B cell (primary cell): ENCODE results near the gene CDKN2B. TPM values are rescaled to one million over a fixed set of nuclear protein-coding genes. Genes with fewer than 3 reads are reported as not detected.

Source experiments
- ATAC-seq: fragments of 200-7000 bp; cut with Tn5 transposase; one replicate; pipeline ENCODE4 v1.10.0; 2021; ENCODE audit warnings: low read depth, mild to moderate bottlenecking, moderate number of reproducible peaks, moderate library complexity
- CTCF ChIA-PET: fragments of 350-600 bp; sonication (Branson Sonifier 250); formaldehyde crosslinking; loops from one replicate; lab custom pipeline; 2021; ENCODE audit warnings: antibody characterized with exemption, inconsistent platforms; lab: Charles Lee
- POLR2A ChIA-PET: fragments of 350-600 bp; sonication (Branson Sonifier 250); formaldehyde crosslinking; loops from one replicate; lab custom pipeline; 2021; ENCODE audit warnings: antibody characterized with exemption; lab: Charles Lee
- DNase-seq: peaks from one replicate; pipeline ENCODE4 v3.0.0; 2013
- H2AFZ ChIP-seq: 2 replicates; pipeline ENCODE4 v1.6.1; 2012; ENCODE audit warnings: mild to moderate bottlenecking, low read depth, low read length; ENCODE audit not compliant: insufficient read depth, poor library complexity, severe bottlenecking
- H3K27ac ChIP-seq, 2 donors: 1 replicate in 1 of 2; 2 replicates in 1 of 2; pipeline ENCODE4 v1.5.1; 2012 to 2013; ENCODE audit warnings: low read length in 2 of 2, mild to moderate bottlenecking in 2 of 2, moderate library complexity in 1 of 2
- H3K27me3 ChIP-seq, 4 experiments: fragments of 200-600 bp in 1 of 4; sonication (generic) in 1 of 4; replicated peaks in 1 of 4; 1 replicate in 2 of 4; 2 replicates in 2 of 4; pipeline versions ENCODE4 v1.6.1 to v1.7.0; 2013 to 2016; ENCODE audit warnings: low read length in 3 of 4, mild to moderate bottlenecking in 2 of 4, mixed read lengths in 1 of 4, moderate library complexity in 1 of 4; ENCODE audit not compliant: insufficient read depth in 4 of 4, control insufficient read depth in 3 of 4; ENCODE audit errors: control extremely low read depth in 1 of 4
- H3K36me3 ChIP-seq, 2 experiments: replicated peaks in 1 of 2; 1 replicate in 1 of 2; 2 replicates in 1 of 2; pipeline versions ENCODE4 v1.6.1 to v1.7.1; 2013; ENCODE audit warnings: low read length in 1 of 2; ENCODE audit not compliant: insufficient read depth in 2 of 2, control insufficient read depth in 1 of 2; ENCODE audit errors: control extremely low read depth in 1 of 2, extremely low read depth in 1 of 2
- H3K4me1 ChIP-seq, 2 donors: fragments of 200-600 bp in 1 of 2; sonication (generic) in 1 of 2; 1 replicate in 1 of 2; 2 replicates in 1 of 2; pipeline versions ENCODE4 v1.5.1 to v1.6.1; 2013 to 2017; ENCODE audit warnings: low read length in 2 of 2; ENCODE audit not compliant: control insufficient read depth in 2 of 2, insufficient read depth in 2 of 2
- H3K4me2 ChIP-seq: replicated peaks from 2 replicates; pipeline ENCODE3; 2012; ENCODE audit warnings: mild to moderate bottlenecking, low read depth, low read length; ENCODE audit not compliant: poor library complexity, severe bottlenecking
- H3K4me3 ChIP-seq, 5 experiments: fragments of 200-600 bp in 1 of 5; sonication (generic) in 1 of 5; 1 replicate in 3 of 5; 2 replicates in 2 of 5; pipeline versions ENCODE4 v1.5.1 to v1.7.0; 2011 to 2016; ENCODE audit warnings: low read length in 4 of 5, mild to moderate bottlenecking in 4 of 5, low read depth in 2 of 5, control low read depth in 1 of 5, moderate library complexity in 1 of 5; ENCODE audit not compliant: insufficient read depth in 1 of 5; ENCODE audit errors: control extremely low read depth in 1 of 5, extremely low read depth in 1 of 5
- H3K79me2 ChIP-seq: fragments of 200-600 bp; sonication (generic); one replicate; pipeline ENCODE4 v1.6.0; 2016; ENCODE audit warnings: low read length; ENCODE audit not compliant: control insufficient read depth, insufficient read depth
- H3K9ac ChIP-seq: fragments of 200-600 bp; sonication (generic); 2 replicates; pipeline ENCODE4 v1.6.1; 2017; ENCODE audit warnings: mild to moderate bottlenecking, low read length, moderate library complexity
- H3K9me3 ChIP-seq, 3 donors: one replicate each; pipeline versions ENCODE4 v1.6.1 to v1.7.1; 2013; ENCODE audit warnings: low read length in 2 of 3; ENCODE audit not compliant: control insufficient read depth in 2 of 3, insufficient read depth in 1 of 3; ENCODE audit errors: control extremely low read depth in 1 of 3
- H4K20me1 ChIP-seq: 2 replicates; pipeline ENCODE4 v1.6.0; 2012; ENCODE audit warnings: mild to moderate bottlenecking, low read length; ENCODE audit not compliant: insufficient read depth, control insufficient read depth, poor library complexity, severe bottlenecking
- H3K27ac Mint-ChIP-seq: one replicate; pipeline ENCODE4 v1.8.0; 2021; ENCODE audit warnings: mixed read lengths
- H3K27me3 Mint-ChIP-seq: one replicate; pipeline ENCODE4 v1.8.0; 2021; ENCODE audit warnings: mixed read lengths
- H3K4me1 Mint-ChIP-seq: one replicate; pipeline ENCODE4 v1.8.0; 2021; ENCODE audit warnings: mixed read lengths
- H3K4me3 Mint-ChIP-seq: one replicate; pipeline ENCODE4 v1.8.0; 2021; ENCODE audit warnings: mixed read lengths
- H3K9me3 Mint-ChIP-seq: one replicate; pipeline ENCODE4 v1.8.0; 2022; ENCODE audit warnings: mixed read lengths; ENCODE audit not compliant: insufficient read depth
- CTCF ChIP-seq: fragments of 200-600 bp; IDR thresholded peaks from one replicate; pipeline ENCODE4 v1.8.0; 2022; ENCODE audit warnings: antibody characterized with exemption, mild to moderate bottlenecking
- EZH2 ChIP-seq: IDR thresholded peaks from 2 replicates; pipeline ENCODE4 v1.6.1; 2012; ENCODE audit warnings: borderline replicate concordance, low read depth, mild to moderate bottlenecking, moderate library complexity, low read length; ENCODE audit not compliant: insufficient read depth, poor library complexity, severe bottlenecking
- WGBS: methylation state at CpG from one replicate; pipeline ENCODE4 v1.1.5; 2013; ENCODE audit warnings: missing lambda C conversion rate; ENCODE audit not compliant: insufficient coverage; 5-methylcytosine and 5-hydroxymethylcytosine counted together
- intact Hi-C: fragments of 100-400 bp; cut with micrococcal nuclease; formaldehyde crosslinking; loops from one replicate; pipeline ENCODE4 v1.10.0; 2022
- polyA plus RNA-seq: library from polyadenylated mRNA; depleted of rRNA; stranded (reverse); fragments of >200 nt; gene quantifications from 2 replicates; pipeline ENCODE4 v1.2.3, GENCODE V29; 2012
- total RNA-seq, 2 donors: library from RNA; stranded (reverse); fragments of 120-200 nt in 1 of 2; gene quantifications; 1 replicate in 1 of 2; 2 replicates in 1 of 2; pipeline versions ENCODE4 v1.2.3 to v1.2.4, GENCODE V29; 2013 to 2022

The CDKN2B gene
- total and polyA plus RNA-seq, 2 donors (not counting 1 experiment from before 2014, with no cell fraction given) = 0.36 to 0.42 TPM

GRCh38 chr9:22036866-22037626 is 27.9 kb upstream of the CDKN2B start:
- no peaks in the 10 kb centered on the region for H4K20me1 ChIP-seq
- H3K9me3 ChIP-seq = no peaks in the 10 kb centered on the region
- Mint-ChIP-seq H3K27me3 (no peaks in the 10 kb centered on the region), H3K27ac (no peak overlapping the region), H3K9me3 (no peaks in the 10 kb centered on the region), H3K4me1 (no peaks in the 10 kb centered on the region), H3K4me3 (no peak overlapping the region)
- DNase-seq (no peak), ATAC-seq (no peak)
- H3K9ac ChIP-seq = no peak overlapping the region
- intact Hi-C loops = loop anchor here (5.0 kb wide), 1 partner anchor 330 kb away; no protein-coding TSS in a partner anchor
- H3K79me2 ChIP-seq = no peaks in the 10 kb centered on the region
- H3K4me2 ChIP-seq = no peak overlapping the region
- H3K27ac ChIP-seq = no peak overlapping the region
- WGBS = no CpG with 5 or more reads among the region's 4 CpGs
- H3K27me3 ChIP-seq = no peaks in the 10 kb centered on the region
- no peak overlapping the region for H2AFZ ChIP-seq
- H3K4me3 ChIP-seq = no peak overlapping the region
- CTCF ChIA-PET = interaction anchor here (0.8 to 9.5 kb wide), 12 partner anchors 11 to 602 kb away, joined by 3 to 217 read pairs (median 4); partner anchors contain the start of gene CDKN2B
- TF ChIP-seq CTCF (no peak), EZH2 (no peak)
- H3K4me1 ChIP-seq = no peaks in the 10 kb centered on the region
- POLR2A ChIA-PET = no interaction called here
- H3K36me3 ChIP-seq = no peaks in the 10 kb centered on the region

GRCh38 chr9:22035591-22036011 is 26.5 kb upstream of the CDKN2B start:
- WGBS = 100% methylated on average over 1 of the region's 2 CpGs
- H3K4me3 Mint-ChIP-seq = no peak overlapping the region
- no peaks in the 10 kb centered on the region for H3K9me3 ChIP-seq
- H2AFZ ChIP-seq = no peak overlapping the region
- no peak overlapping the region for H3K4me2 ChIP-seq
- H3K79me2 ChIP-seq = no peaks in the 10 kb centered on the region
- intact Hi-C loops = loop anchor here (5.0 kb wide), 1 partner anchor 328 kb away; no protein-coding TSS in a partner anchor
- no peaks in the 10 kb centered on the region for H3K36me3 ChIP-seq
- ATAC-seq (no peak), DNase-seq (no peak)
- CTCF ChIA-PET = interaction anchor here (0.6 to 9.5 kb wide), 5 partner anchors 9 to 1442 kb away, joined by 3 to 217 read pairs (median 4); partner anchors contain the start of gene CDKN2B
- H3K4me3 ChIP-seq = no peak overlapping the region
- TF ChIP-seq CTCF (no peak), EZH2 (no peak)
- POLR2A ChIA-PET = no interaction called here
- H4K20me1 ChIP-seq = no peaks in the 10 kb centered on the region
- no peaks in the 10 kb centered on the region for H3K27me3 ChIP-seq
- no peaks in the 10 kb centered on the region for H3K4me1 ChIP-seq
- H3K27me3 Mint-ChIP-seq = no peaks in the 10 kb centered on the region
- no peak overlapping the region for H3K9ac ChIP-seq
- no peak overlapping the region for H3K27ac Mint-ChIP-seq
- no peaks in the 10 kb centered on the region for H3K9me3 Mint-ChIP-seq
- H3K4me1 Mint-ChIP-seq = no peaks in the 10 kb centered on the region
- H3K27ac ChIP-seq = no peak overlapping the region
